ENCODE results near the gene CACNA2D2.
A peak's percentile ranks its signal among the peaks of the same experiment; 100 is the strongest.
"Not testable (repeated sequence)": the region's sequence is repeated elsewhere in the genome, so short reads cannot be mapped to it uniquely, and the experiment has no call there.

CACNA2D2 gene

GRCh38 chr3:50530001-50530970, 26.9 kb upstream of the CACNA2D2 start:
- DNase-seq (ENCODE audit: low spot score), result no peak

- peak; percentile 76 for DNase-seq (ENCODE audit: low spot score)
Measured at GRCh38 chr3:50525987-50526386, 22.6 kb upstream of the CACNA2D2 start.

DNA sequence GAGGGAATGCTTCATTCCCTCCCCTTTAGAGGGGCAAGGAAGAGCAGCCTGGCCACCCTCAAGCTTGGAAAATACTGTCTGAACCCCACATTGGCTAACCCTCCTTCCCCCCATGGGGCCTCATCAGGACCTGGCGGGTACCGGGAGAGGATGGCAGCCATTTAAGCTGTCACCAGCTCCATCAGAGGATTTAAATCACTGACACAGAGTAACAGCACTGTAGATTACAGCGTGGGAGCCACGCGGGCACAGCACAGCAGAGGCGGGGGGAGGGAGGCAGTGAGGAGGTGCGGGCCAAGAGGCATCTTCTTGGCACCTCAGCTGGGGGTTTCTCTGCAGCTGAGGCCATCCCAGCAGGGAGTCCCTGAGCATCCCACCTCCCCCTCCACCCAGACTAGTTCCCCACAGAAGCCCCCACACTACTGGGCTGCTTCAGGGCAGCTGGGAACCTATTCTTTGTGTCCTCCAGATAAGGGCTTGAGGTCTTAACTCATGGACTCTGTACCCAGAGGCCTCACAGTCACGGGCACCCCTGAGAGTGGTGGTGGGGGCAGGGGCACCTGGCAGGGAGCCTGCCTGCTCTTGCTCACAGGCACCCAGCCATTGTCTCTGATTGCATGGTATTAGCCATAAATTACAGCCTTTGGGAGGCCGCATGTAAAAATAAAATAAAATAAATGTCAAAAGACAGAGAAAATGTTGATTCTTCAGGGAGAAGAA, 21.9 kb upstream of the CACNA2D2 start:
- no peak for DNase-seq (ENCODE audit: low spot score)

DNA sequence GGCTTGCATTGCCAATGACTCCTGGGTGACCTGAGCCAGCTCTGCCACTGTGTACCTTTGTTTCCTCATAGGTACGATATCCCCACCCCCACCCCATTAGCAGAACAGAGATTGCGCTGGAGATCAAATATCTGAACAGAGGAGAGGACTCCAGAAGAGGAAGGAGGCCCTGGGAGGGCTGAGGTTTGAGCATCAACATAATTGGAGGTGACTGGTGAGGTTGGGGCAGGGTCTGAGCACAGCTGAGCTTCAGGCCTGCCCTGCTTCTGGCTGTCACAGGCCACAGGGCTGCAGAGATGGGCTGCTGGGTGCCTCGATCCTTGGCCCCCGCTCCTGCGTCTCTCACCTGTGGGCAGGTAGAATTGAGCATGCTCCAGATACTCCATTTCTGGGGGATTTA, 21.3 kb upstream of the CACNA2D2 start:
- DNase-seq (ENCODE audit: low spot score), result no peak

DNA sequence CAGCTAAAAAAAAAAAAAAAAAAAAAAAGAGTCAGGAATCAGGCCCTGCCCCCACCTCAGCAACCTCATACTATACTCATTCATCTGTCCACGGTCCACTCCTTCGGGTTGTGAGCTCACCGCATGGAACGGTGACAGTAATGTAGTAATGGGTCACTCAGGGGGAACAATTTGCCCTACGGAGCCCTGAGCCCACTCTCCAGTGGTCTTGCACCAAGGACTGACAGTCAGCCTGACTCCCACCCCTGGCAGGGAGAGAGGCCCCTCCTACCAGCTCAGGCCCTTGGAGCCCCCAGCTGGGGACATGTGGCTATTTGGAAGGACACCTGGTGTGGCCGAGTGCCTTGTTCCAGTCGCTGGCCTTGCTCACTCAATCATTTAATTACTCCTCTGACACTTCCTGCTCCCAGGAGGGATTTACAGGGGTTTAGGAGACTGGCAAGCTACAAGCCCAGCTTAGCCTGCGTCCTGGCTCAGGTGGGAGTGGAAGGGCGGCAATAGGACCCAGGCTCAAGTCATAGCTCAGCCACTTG, 19.9 kb upstream of the CACNA2D2 start:
- no peak for DNase-seq (ENCODE audit: low spot score)

DNA sequence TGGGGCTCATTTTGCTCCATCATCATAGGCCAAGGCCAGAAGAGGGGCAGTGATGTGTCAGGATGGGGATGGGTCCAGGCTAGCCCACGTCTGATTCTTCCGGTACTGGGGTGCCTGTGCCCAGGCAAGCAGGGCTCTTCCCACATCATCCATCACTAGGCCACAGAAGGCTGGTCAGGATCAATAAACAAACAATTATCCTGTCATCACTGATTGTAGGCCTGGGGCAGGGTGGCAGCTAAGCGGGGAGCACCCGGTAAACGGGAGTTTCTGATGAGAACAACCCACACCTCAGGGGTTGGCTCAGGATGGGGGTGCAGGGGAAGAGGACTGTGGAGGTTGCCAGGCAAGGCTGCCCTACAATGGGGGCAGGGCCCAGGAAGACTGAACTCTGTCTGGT, 18.1 kb upstream of the CACNA2D2 start:
- DNase-seq (ENCODE audit: low spot score), result no peak

- no peak for DNase-seq (ENCODE audit: low spot score)
Measured at GRCh38 chr3:50520849-50521248, 17.4 kb upstream of the CACNA2D2 start.

DNA sequence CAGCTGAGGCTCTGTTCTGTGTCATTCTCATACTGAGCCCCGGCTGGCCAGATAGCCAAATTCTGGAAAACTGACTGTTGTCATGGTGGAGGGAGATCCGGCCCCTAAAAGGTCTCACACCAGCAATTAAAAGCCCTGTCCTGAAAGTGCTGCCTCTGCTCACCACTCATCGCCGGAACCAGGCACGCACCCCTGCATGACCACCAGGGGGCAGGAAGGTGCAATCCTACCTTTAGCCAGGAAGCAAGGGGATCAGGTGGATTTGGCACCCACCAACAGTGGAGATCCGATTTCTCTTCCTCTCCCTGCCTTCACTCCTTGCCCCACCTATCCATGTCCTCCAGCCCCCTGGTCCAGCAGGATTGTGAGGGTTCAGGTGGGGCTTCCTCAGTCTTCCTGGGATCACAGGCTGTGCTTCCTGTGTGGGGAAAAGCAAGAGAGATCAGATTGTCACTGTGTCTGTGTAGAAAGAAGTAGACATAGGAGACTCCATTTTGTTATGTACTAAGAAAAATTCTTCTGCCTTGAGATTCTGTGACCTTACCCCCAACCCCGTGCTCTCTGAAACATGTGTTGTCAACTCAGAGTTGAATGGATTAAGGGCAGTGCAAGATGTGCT, 16.1 kb upstream of the CACNA2D2 start:
- DNase-seq (ENCODE audit: low spot score), result peak; percentile 64

- no peak for DNase-seq (ENCODE audit: low spot score)
Measured at GRCh38 chr3:50518436-50518835, 15.0 kb upstream of the CACNA2D2 start.

DNA sequence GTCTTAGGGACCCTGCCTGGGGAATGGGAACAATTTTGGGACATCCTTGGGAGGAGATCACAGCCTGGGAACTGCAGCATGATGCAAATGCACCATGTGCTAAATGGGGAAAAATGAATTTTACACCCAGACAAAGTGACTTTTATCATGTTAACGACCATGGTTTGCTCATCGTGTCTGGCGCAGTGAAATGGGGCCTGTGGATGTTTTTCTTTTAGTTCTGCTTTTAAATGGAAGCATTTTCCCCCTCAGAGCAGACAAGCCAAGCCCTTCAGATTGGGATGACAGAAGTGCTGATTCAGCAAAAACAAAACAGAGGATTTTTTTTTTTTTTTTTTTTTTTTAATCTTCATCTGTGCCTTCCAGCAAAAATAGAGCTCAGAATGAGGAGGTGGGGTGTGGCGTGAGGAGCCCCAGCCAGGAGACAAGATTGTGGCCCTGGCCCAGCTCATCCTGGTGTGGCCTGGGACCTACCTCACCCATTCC, 14.3 kb upstream of the CACNA2D2 start:
- DNase-seq (ENCODE audit: low spot score), result no peak

DNA sequence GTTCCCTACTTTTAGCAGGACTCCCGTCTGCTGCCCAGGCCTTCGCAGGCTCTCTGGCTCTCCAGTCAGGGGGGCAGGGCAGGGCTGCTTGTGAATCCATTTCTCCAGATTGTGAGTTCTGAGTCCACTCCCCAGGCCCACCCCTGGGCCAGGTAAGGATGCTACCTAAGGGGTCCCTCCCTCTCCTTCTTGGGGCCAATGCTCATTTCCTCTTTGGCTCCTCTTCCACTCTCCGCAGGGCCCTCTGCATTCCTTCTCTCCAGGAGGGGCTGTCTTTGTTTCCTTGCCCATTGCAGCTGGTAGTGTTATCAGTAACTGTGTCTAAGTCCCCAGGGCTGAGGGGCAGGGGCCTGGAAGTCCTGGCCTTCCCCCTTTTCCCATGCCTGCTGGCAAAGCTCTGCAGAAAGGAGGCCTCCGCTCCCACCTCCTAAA, 13.0 kb upstream of the CACNA2D2 start:
- DNase-seq (ENCODE audit: low spot score), result no peak

DNA sequence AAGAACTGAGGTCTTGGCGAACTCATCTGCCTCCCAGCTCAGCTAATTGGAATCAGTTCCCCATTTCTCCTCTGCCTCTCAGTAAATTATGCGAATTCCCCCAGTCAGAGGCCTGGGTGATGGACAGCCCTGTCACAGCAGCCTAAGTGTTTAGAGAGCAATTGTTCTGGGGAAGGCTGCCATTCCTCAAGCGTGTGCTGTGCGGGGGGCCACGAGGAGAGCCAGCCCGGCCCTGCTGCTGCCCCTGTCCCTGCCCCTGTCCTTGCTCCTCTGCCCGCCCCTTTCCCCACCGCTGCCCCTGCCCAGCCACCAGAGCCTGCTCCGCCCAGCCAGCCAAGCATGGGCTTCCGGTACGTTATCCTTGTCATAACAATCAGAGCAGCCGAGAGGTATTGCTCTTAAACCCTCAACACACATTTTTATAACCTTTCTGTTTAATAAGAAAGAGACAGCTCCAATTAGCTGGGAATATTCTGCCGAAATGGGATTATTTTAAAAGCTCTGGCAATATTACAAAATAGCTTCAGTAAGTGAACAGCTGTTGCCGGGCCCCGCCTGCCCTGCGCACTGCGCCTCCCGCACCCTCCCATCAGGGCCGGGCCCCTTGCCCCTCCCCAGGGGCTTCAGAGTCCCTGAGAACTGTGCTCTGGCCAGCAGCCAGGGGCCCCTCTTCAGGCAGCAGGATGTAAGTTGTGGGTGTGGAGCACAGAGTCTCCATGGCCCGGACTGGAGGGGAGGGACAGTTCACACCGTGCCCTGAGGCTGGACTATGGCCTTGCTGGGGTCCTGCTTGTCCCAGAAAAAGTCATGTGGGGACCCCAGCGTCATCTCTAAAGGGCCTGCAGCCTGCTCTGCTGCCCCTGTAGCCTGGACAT, 12.4 kb upstream of the CACNA2D2 start:
- no peak for DNase-seq (ENCODE audit: low spot score)

GRCh38 chr3:50512908-50513307, 9.5 kb upstream of the CACNA2D2 start:
- DNase-seq (ENCODE audit: low spot score), result not testable (repeated sequence)

GRCh38 chr3:50512131-50512530, 8.7 kb upstream of the CACNA2D2 start:
- no peak for DNase-seq (ENCODE audit: low spot score)

DNA sequence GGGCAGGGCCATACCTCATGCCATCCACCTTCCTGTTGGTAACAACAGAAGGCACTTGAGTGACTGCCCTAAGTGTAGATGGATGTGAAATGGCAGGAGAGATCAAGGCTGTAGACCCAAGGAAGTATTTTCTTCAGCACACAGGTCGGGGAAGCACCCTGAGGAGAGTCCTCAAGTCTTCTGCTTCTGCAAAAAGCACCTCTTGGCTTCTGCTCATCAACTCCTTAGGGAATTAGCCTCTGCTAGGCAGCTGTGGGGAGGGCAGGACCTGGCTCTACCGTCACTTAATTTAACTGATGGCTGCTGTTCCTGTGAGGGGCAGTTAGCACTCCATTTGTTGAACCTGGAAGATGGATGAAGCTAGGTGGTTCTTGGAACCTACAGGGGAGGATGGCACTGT, 6.9 kb upstream of the CACNA2D2 start:
- no peak for DNase-seq (ENCODE audit: low spot score)

- no peak for DNase-seq (ENCODE audit: low spot score)
Measured at GRCh38 chr3:50509715-50510114, 6.3 kb upstream of the CACNA2D2 start.

DNA sequence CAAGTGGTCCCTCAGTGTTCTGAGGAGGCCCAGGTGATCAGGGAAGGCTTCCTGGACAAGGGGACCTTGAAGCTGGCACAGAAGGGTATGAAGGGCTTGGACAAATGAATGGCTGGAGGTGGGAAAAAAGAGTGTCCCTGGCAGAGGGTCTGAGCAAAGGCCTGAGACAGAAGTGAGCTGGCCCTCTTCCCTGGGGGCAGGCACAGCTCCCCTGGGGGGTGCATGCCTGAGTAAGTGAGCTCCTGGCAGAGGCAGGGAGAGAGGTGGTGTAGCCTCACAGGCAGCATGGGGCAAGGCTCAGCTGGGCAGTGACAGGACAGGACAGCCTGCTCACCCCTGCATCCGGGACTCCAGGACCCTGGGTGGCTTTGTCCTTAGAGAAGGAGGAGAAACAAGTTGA, 5.4 kb upstream of the CACNA2D2 start:
- no peak for DNase-seq (ENCODE audit: low spot score)

GRCh38 chr3:50506169-50506568, 2.7 kb upstream of the CACNA2D2 start:
- no peak for DNase-seq (ENCODE audit: low spot score)

DNA sequence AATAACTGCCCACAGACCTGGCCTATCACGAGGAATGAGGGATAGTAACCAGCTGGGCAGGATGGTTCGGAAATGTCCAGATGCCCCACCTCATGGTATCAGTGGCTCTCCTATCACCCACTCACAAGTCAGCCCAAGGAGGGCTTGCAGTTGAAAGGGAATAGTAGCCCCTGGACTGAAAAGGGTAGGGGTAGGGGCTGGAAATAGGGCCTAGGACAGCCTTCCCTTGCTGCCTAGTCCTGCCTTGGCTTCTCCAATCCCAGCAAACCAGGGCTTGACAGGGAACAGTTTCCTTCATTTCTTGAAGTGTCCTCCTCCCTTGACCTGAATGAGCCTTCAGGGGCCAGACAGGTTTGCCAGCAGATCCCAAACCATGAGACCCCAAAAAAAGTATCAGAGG, 1.2 kb upstream of the CACNA2D2 start:
- DNase-seq (ENCODE audit: low spot score), result no peak

DNA sequence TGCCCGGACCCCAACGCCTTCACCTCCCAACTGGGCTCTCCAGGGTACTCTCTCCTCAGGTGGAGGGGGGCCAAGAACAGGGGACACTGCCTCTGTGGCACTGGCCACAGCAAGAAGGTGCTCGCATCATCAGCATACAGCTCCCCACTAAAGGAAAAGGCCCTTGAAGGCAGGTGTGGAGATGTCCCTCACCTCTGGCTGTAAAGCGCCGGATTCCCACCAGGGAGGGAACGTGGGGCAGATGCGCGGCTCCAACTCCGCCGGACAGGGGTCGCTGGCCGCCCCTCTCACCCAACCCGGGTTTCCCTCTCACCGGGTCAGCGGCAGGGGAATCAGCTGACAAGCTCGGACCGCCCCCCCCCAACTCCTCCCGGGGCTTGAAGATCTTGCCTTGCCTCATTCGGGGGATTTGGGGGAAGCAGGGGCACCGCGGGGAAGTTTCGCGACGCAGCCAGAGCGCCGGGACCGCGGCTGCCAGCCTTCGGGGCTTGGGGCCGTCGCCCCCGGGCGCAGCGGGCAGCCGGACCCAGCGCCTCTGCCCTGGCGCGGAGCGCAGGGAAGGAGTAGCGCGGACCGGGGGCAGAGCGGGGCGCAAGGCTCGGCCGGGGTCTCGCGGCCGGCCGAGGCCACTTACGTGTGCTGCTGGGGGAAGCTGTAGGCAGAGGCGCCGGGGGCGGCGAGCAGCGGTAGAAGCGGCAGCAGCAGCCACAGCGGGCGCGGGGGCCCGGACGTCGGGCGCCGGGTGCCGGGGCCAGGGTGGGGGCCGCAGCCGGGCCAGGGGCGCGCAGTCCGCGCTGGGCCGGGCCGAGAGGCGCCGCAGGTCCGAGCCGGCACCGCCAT, 630 bp downstream of the CACNA2D2 start:
- DNase-seq (ENCODE audit: low spot score), result no peak

All from AG08395 (cell line).